IMR-90 (cell line): Measurements from ENCODE around the gene SLX4IP. TPM values are rescaled to one million over a fixed set of nuclear protein-coding genes. Genes with fewer than 3 reads are reported as not detected.

Experiments used
- ATAC-seq: fragments of 200-7000 bp; cut with Tn5 transposase; 2 replicates; pipeline ENCODE4 v1.9.1; 2020; ENCODE audit warnings: low read depth, mild to moderate bottlenecking, moderate library complexity
- BruUV-seq: library from RNA; stranded (reverse); fragments of 400-500 nt; replicated peaks from 2 replicates; lab custom pipeline; 2021; lab: Mats Ljungman, UMichigan
- CTCF ChIA-PET: fragments of 300-600 bp; formaldehyde crosslinking; extraction: SDS; loops from one replicate; lab custom pipeline; 2021; ENCODE audit warnings: antibody characterized with exemption; lab: Yijun Ruan, JAX
- POLR2A ChIA-PET: fragments of 300-600 bp; sonication (Branson Sonifier 250); formaldehyde crosslinking; loops from one replicate; lab custom pipeline; 2022; ENCODE audit warnings: antibody characterized with exemption; ENCODE audit not compliant: unreplicated experiment; lab: Charles Lee
- DNase-seq: peaks from one replicate; pipeline ENCODE4 v3.0.0; 2013
- H2AFZ ChIP-seq: replicated peaks from 2 replicates; pipeline ENCODE3; 2013; ENCODE audit warnings: low read length, mild to moderate bottlenecking; ENCODE audit not compliant: poor library complexity
- H2AK5ac ChIP-seq: 2 replicates; pipeline ENCODE4 v1.6.1; 2013; ENCODE audit warnings: low read depth, low read length, inconsistent platforms
- H2AK9ac ChIP-seq: replicated peaks from 2 replicates; pipeline ENCODE3; 2013; ENCODE audit warnings: mild to moderate bottlenecking, low read depth, low read length, moderate library complexity; ENCODE audit not compliant: poor library complexity
- H2BK120ac ChIP-seq: 2 replicates; pipeline ENCODE4 v1.6.1; 2013; ENCODE audit warnings: low read depth, low read length, inconsistent platforms
- H2BK15ac ChIP-seq: 3 replicates; pipeline ENCODE4 v1.6.1; 2013; ENCODE audit warnings: low read depth, low read length, inconsistent platforms
- H2BK20ac ChIP-seq: 2 replicates; pipeline ENCODE4 v1.6.1; 2013; ENCODE audit warnings: low read depth, mild to moderate bottlenecking, inconsistent platforms, low read length, moderate library complexity
- H2BK5ac ChIP-seq: 2 replicates; pipeline ENCODE4 v1.6.1; 2013; ENCODE audit warnings: mild to moderate bottlenecking, low read depth, low read length, inconsistent platforms; ENCODE audit not compliant: poor library complexity, severe bottlenecking
- H3K14ac ChIP-seq: replicated peaks from 2 replicates; pipeline ENCODE4 v1.6.1; 2013; ENCODE audit warnings: low read depth, low read length, inconsistent platforms
- H3K18ac ChIP-seq: 2 replicates; pipeline ENCODE4 v1.6.1; 2013; ENCODE audit warnings: low read depth, low read length, control low read depth
- H3K23ac ChIP-seq: 2 replicates; pipeline ENCODE4 v1.6.1; 2013; ENCODE audit warnings: low read depth, low read length, inconsistent platforms
- H3K27ac ChIP-seq: 2 replicates; pipeline ENCODE4 v1.5.1; 2013; ENCODE audit warnings: mild to moderate bottlenecking, control low read depth, low read length; ENCODE audit not compliant: insufficient read depth
- H3K27me3 ChIP-seq: 2 replicates; pipeline ENCODE4 v1.6.1; 2013; ENCODE audit warnings: low read length; ENCODE audit not compliant: control insufficient read depth, insufficient read depth
- H3K36me3 ChIP-seq: 2 replicates; pipeline ENCODE4 v1.6.1; 2013; ENCODE audit warnings: low read length, mixed read lengths; ENCODE audit not compliant: control insufficient read depth, insufficient read depth
- H3K4ac ChIP-seq: 2 replicates; pipeline ENCODE4 v1.6.1; 2013; ENCODE audit warnings: low read depth, low read length, inconsistent platforms
- H3K4me1 ChIP-seq: 2 replicates; pipeline ENCODE4 v1.6.1; 2013; ENCODE audit warnings: low read length, mixed read lengths; ENCODE audit not compliant: control insufficient read depth, insufficient read depth
- H3K4me2 ChIP-seq: 2 replicates; pipeline ENCODE4 v1.6.1; 2013; ENCODE audit warnings: low read depth, mild to moderate bottlenecking, control low read depth, low read length, moderate library complexity
- H3K4me3 ChIP-seq: 2 replicates; pipeline ENCODE4 v1.5.1; 2013; ENCODE audit warnings: low read depth, mild to moderate bottlenecking, control low read depth, low read length, moderate library complexity; ENCODE audit not compliant: insufficient read depth
- H3K56ac ChIP-seq: 2 replicates; pipeline ENCODE4 v1.6.1; 2013; ENCODE audit warnings: low read length, inconsistent platforms; ENCODE audit not compliant: insufficient read depth; ENCODE audit errors: extremely low read depth
- H3K79me1 ChIP-seq, 2 experiments: 2 replicates each; pipeline ENCODE4 v1.6.1; 2013; ENCODE audit warnings: low read length in 2 of 2, inconsistent platforms in 1 of 2, low read depth in 1 of 2
- H3K9ac ChIP-seq: 2 replicates; pipeline ENCODE4 v1.6.1; 2013; ENCODE audit warnings: low read depth, low read length, control low read depth
- H3K9me1 ChIP-seq: 2 replicates; pipeline ENCODE4 v1.6.1; 2013; ENCODE audit warnings: low read length, inconsistent platforms; ENCODE audit not compliant: insufficient read depth
- H3K9me3 ChIP-seq: 2 replicates; pipeline ENCODE4 v1.6.1; 2013; ENCODE audit warnings: low read length; ENCODE audit not compliant: control insufficient read depth, insufficient read depth
- H4K20me1 ChIP-seq: 2 replicates; pipeline ENCODE4 v1.6.1; 2013; ENCODE audit warnings: low read length, inconsistent platforms; ENCODE audit not compliant: insufficient read depth
- H4K5ac ChIP-seq: 2 replicates; pipeline ENCODE4 v1.6.1; 2013; ENCODE audit warnings: mild to moderate bottlenecking, low read depth, low read length, control low read depth
- H4K8ac ChIP-seq, 2 experiments: 2 replicates each; pipeline ENCODE4 v1.6.1; 2013; ENCODE audit warnings: low read depth in 2 of 2, low read length in 2 of 2, control low read depth in 1 of 2, inconsistent platforms in 1 of 2
- H4K91ac ChIP-seq: 2 replicates; pipeline ENCODE4 v1.6.1; 2013; ENCODE audit warnings: low read depth, low read length, inconsistent platforms; ENCODE audit not compliant: insufficient read depth
- MAFK ChIP-seq: IDR thresholded peaks from 2 replicates; pipeline ENCODE4 v1.6.1; 2012; ENCODE audit warnings: low read depth, low read length, improper control_type of control experiment
- MXI1 ChIP-seq: IDR thresholded peaks from 2 replicates; pipeline ENCODE4 v1.6.1; 2012; ENCODE audit warnings: low read depth, mild to moderate bottlenecking, low read length, moderate library complexity, borderline replicate concordance
- RCOR1 ChIP-seq: IDR thresholded peaks from 2 replicates; pipeline ENCODE4 v1.6.1; 2012; ENCODE audit warnings: mild to moderate bottlenecking, low read length, improper control_type of control experiment; ENCODE audit not compliant: insufficient replicate concordance
- WGBS, 2 experiments: methylation state at CpG; one replicate each; pipeline versions ENCODE4 v1.1.5 to v1.1.7; 2013; ENCODE audit warnings: missing lambda C conversion rate in 2 of 2; ENCODE audit not compliant: insufficient read length in 1 of 2; ENCODE audit errors: extremely low coverage in 2 of 2; 5-methylcytosine and 5-hydroxymethylcytosine counted together
- dilution Hi-C: fragments of 300-500 bp; cut with HindIII; formaldehyde crosslinking; loops from one replicate; pipeline ENCODE4 v1.14.3; 2018; ENCODE audit warnings: low sequenced_read_pairs; ENCODE audit not compliant: unreplicated experiment
- in situ Hi-C: fragments of 300-500 bp; cut with MboI; formaldehyde crosslinking; loops from 3 replicates; pipeline ENCODE4 v1.14.3; 2019; ENCODE audit warnings: low sequenced_read_pairs, inconsistent platforms, mixed read lengths
- intact Hi-C: fragments of 100-400 bp; cut with micrococcal nuclease; formaldehyde crosslinking; loops from 2 replicates; pipeline ENCODE4 v1.10.0; 2022
- polyA plus RNA-seq, 3 experiments: library from polyadenylated mRNA; depleted of rRNA; stranded (reverse); fragments of >200 nt; gene quantifications; 2 replicates each; pipeline ENCODE4 v1.2.3, GENCODE V29; 2012; ENCODE audit warnings: low replicate concordance in 1 of 3
- total RNA-seq: library from RNA; depleted of rRNA; stranded (reverse); fragments of >200 nt; gene quantifications from 2 replicates; pipeline ENCODE4 v1.2.3, GENCODE V29; 2012

SLX4IP gene
- total and polyA plus RNA-seq, 2 of the 4 experiments (the other 2 are of a cell fraction) = 1.3 to 5.9 TPM

GRCh38 chr20:10659651-10660601 lies 224.8 kb downstream of the SLX4IP start:
- WGBS, 2 experiments = 81% methylated on average over 4 of the region's 12 CpGs; no CpG with 5 or more reads in 1 of the 2 experiments
- H3K27ac ChIP-seq = no peak overlapping the region
- H2BK5ac ChIP-seq = no peak overlapping the region
- no peak overlapping the region for H2AK9ac ChIP-seq
- H3K27me3 ChIP-seq = no peaks in the 10 kb centered on the region
- H2BK20ac ChIP-seq = no peak overlapping the region
- H3K4me2 ChIP-seq = no peak overlapping the region
- dilution Hi-C loops = loop anchor here (25.0 kb wide), 1 partner anchor 877 kb away; no protein-coding TSS in a partner anchor
- H3K4me3 ChIP-seq = no peak overlapping the region
- H3K14ac ChIP-seq = peak overlapping the region; percentile 22; the same call in 1 of the 2 replicates
- H2BK15ac ChIP-seq = no peak overlapping the region
- no peak for TF ChIP-seq RCOR1
- TF ChIP-seq MXI1 = no peak
- peak; percentile 22; the same call in 1 of the 2 replicates for TF ChIP-seq MAFK
- no peak for DNase-seq
- H3K23ac ChIP-seq = no peak overlapping the region
- BruUV-seq = no TSS peak
- ChIA-PET POLR2A (no interaction called here), CTCF (interaction anchor here (0.8 to 1.5 kb wide), 3 partner anchors 11 to 108 kb away, joined by 3 to 9 read pairs (median 6); no protein-coding TSS in a partner anchor)
- intact Hi-C loops = loop anchor here (10.0 kb wide), 2 partner anchors 685 to 1045 kb away; no protein-coding TSS in a partner anchor
- H3K4me1 ChIP-seq = peaks cover 7% of the 10 kb centered on the region
- in situ Hi-C loops = loop anchor here (10.0 kb wide), 1 partner anchor 615 kb away; no protein-coding TSS in a partner anchor
- H3K9me3 ChIP-seq = no peaks in the 10 kb centered on the region
- peaks cover 28% of the 10 kb centered on the region; the same call in 1 of the 2 replicates for H3K9me1 ChIP-seq
- no peak overlapping the region for H2AK5ac ChIP-seq
- H3K56ac ChIP-seq = no peak overlapping the region
- H2AFZ ChIP-seq = no peak overlapping the region
- no peak overlapping the region for H4K5ac ChIP-seq
- no peak for ATAC-seq
- H3K36me3 ChIP-seq = peaks cover 72% of the 10 kb centered on the region
- H3K4ac ChIP-seq = no peak overlapping the region
- peaks cover 20% of the 10 kb centered on the region; the same call in 1 of the 2 replicates for H4K20me1 ChIP-seq
- H3K79me1 ChIP-seq = peaks cover 30 to 60% of the 10 kb centered on the region in 2 experiments
- no peak overlapping the region; a peak in 1 of 4 replicates for H4K8ac ChIP-seq
- no peak overlapping the region for H4K91ac ChIP-seq
- H2BK120ac ChIP-seq = no peak overlapping the region
- no peak overlapping the region for H3K18ac ChIP-seq
- no peak overlapping the region for H3K9ac ChIP-seq
